Activated T-helper 17 cell treated with anti-CD3 and anti-CD28 coated beads, Interleukin-2, amount 50 U/mL, for 72 hours (primary cell): ENCODE measurements around the gene SH3RF2. TPM values are rescaled to one million over a fixed set of nuclear protein-coding genes. Genes with fewer than 3 reads are reported as not detected.

ENCODE experiments used
- ATAC-seq: fragments of 150-1000 bp; cut with Tn5 transposase; replicated peaks from 2 replicates; pipeline ENCODE4 v1.10.0; 2021; ENCODE audit warnings: mild to moderate bottlenecking, moderate library complexity
- H3K27ac Mint-ChIP-seq: one replicate; pipeline ENCODE4 v1.8.0; 2022; ENCODE audit warnings: mixed read lengths
- H3K27me3 Mint-ChIP-seq: one replicate; pipeline ENCODE4 v1.8.0; 2022; ENCODE audit warnings: mixed read lengths
- H3K36me3 Mint-ChIP-seq: one replicate; pipeline ENCODE4 v1.8.0; 2022; ENCODE audit warnings: low read depth, mild to moderate bottlenecking, mixed read lengths
- H3K4me1 Mint-ChIP-seq: one replicate; pipeline ENCODE4 v1.8.0; 2022; ENCODE audit warnings: mixed read lengths
- H3K4me3 Mint-ChIP-seq: one replicate; pipeline ENCODE4 v1.8.0; 2022; ENCODE audit warnings: mild to moderate bottlenecking, mixed read lengths
- H3K9me3 Mint-ChIP-seq: one replicate; pipeline ENCODE4 v1.8.0; 2022; ENCODE audit warnings: mixed read lengths
- total RNA-seq, 2 donors: library from RNA; stranded (reverse); gene quantifications; one replicate each; pipeline ENCODE4 v1.2.3, GENCODE V29; 2022

The SH3RF2 gene
- total RNA-seq, 2 donors from 2014 or later = 0.80 TPM; not detected in 1

DNA sequence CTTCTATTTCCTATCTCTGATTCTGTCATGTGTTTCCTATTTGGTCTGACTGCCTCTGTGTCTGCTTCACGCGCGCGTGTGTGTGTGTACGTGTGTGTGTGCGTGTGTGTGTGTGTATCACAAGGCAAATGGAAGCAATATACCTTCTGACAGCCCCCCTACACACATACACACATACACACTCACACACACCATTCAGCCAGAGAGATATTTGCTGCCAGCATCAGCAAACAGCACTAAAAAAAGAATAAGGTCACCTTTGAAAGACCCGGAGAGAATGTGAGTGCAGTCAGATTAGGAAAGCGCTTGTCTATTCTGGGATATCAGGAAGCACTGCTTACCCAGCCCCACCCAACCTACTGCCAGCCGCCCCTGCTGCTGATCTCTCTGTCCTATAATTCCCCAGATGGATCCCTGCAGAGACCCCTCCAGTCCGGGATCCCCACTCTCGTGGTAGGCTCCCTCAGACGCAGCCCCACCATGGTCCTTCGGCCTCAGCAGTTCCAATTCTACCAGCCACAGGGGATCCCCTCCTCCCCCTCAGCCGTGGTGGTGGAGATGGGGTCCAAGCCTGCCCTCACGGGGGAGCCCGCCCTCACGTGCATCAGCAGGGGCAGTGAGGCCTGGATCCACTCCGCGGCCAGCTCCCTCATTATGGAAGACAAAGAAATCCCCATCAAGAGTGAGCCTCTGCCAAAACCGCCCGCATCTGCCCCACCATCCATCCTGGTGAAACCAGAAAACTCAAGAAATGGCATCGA lies 123.3 kb downstream of the SH3RF2 start:
- Mint-ChIP-seq H3K27ac (no peak overlapping the region), H3K36me3 (no peaks in the 10 kb centered on the region), H3K9me3 (no peaks in the 10 kb centered on the region), H3K4me1 (no peaks in the 10 kb centered on the region), H3K27me3 (peaks cover 9% of the 10 kb centered on the region), H3K4me3 (no peak overlapping the region)
- ATAC-seq = no peak

DNA sequence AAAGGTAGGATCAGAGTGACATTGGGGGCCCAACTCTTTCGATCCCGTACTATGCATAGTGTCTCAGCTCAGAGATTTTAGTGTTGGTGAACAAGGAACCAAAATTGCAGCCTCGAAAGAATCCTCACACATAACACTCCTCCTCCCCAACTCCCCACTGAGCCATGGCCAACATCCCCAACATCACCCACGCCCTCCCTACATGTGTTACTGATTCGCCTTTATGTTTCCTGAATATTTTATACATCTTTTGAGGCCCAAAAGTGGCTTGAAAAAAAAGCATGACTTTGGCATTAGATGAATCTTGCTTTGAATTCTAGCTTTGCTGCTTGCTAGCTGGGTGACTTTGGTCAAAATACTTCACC lies 123.8 kb downstream of the SH3RF2 start:
- no peak overlapping the region for H3K27ac Mint-ChIP-seq
- no peak for ATAC-seq
- no peaks in the 10 kb centered on the region for H3K9me3 Mint-ChIP-seq
- H3K27me3 Mint-ChIP-seq = peaks cover 9% of the 10 kb centered on the region
- no peak overlapping the region for H3K4me3 Mint-ChIP-seq
- no peaks in the 10 kb centered on the region for H3K4me1 Mint-ChIP-seq
- no peaks in the 10 kb centered on the region for H3K36me3 Mint-ChIP-seq

DNA sequence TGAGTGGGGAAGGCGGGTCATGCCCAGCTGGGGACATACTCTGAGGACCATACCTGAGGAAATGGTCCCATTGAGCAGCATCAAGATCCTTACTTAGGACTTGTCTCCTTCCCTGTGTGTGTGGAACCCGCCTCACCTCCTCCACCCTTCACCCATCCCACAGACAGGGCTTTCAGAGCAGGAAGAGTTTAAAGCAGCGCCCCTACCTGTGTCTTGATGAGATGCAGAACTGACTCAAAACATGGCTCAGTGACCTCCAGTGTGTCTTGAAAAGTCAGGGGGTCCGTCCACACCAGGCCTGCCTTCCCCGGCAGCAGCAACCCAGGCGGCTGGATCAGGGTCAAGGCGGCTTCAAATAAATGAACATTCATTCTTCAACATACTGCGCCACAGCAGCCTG lies 130.6 kb downstream of the SH3RF2 start:
- Mint-ChIP-seq H3K27me3 (peaks cover 6% of the 10 kb centered on the region), H3K9me3 (no peaks in the 10 kb centered on the region), H3K27ac (no peak overlapping the region), H3K4me3 (no peak overlapping the region), H3K4me1 (no peaks in the 10 kb centered on the region), H3K36me3 (no peaks in the 10 kb centered on the region)
- ATAC-seq = no peak

DNA sequence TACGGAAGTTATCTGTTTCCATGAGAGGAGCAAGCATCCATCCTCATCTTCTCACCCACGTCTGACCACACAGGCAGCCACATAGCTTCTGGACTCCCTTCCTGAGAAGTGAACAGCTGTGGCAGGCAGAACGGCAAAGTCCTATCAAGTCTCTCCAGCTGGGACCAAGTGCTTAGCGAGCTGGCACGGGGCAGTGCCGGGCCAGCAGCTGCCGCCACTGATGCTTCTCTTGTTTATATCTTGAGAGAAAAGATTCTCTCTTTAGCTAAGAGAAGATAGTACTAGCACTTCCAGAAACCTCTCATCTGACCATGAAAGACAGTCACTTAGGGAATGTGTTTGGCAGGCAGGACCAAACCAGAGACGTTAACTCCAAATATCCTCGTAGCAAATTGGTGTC lies 131.8 kb downstream of the SH3RF2 start:
- no peak overlapping the region for H3K4me3 Mint-ChIP-seq
- H3K27ac Mint-ChIP-seq = no peak overlapping the region
- H3K27me3 Mint-ChIP-seq = peaks cover 6% of the 10 kb centered on the region
- H3K36me3 Mint-ChIP-seq = no peaks in the 10 kb centered on the region
- no peak for ATAC-seq
- no peaks in the 10 kb centered on the region for H3K9me3 Mint-ChIP-seq
- no peaks in the 10 kb centered on the region for H3K4me1 Mint-ChIP-seq

GRCh38 chr5:146068977-146069779 lies 132.8 kb downstream of the SH3RF2 start:
- no peak for ATAC-seq
- no peaks in the 10 kb centered on the region for H3K9me3 Mint-ChIP-seq
- H3K27ac Mint-ChIP-seq = no peak overlapping the region
- no peaks in the 10 kb centered on the region for H3K36me3 Mint-ChIP-seq
- no peak overlapping the region for H3K4me3 Mint-ChIP-seq
- peaks cover 6% of the 10 kb centered on the region for H3K27me3 Mint-ChIP-seq
- no peaks in the 10 kb centered on the region for H3K4me1 Mint-ChIP-seq

DNA sequence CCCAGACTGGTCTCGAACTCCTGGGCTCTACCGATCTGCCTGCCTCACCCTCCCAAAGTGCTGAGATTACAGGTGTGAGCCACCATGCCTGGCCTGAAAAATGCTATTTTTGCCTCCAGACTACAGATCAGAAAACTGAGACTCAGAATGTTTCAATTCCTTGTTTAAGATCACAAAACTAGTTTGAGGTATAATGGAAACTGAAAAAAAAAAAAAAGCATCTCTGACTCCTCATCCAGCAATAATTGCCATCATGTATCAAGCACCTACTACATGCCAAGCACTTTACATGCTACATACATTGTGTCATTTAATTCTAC lies 133.4 kb downstream of the SH3RF2 start:
- H3K9me3 Mint-ChIP-seq = no peaks in the 10 kb centered on the region
- H3K36me3 Mint-ChIP-seq = no peaks in the 10 kb centered on the region
- no peak overlapping the region for H3K27ac Mint-ChIP-seq
- ATAC-seq = no peak
- no peaks in the 10 kb centered on the region for H3K4me1 Mint-ChIP-seq
- H3K4me3 Mint-ChIP-seq = no peak overlapping the region
- peaks cover 6% of the 10 kb centered on the region for H3K27me3 Mint-ChIP-seq

- no peaks in the 10 kb centered on the region for H3K36me3 Mint-ChIP-seq
- no peak overlapping the region for H3K27ac Mint-ChIP-seq
- H3K4me1 Mint-ChIP-seq = no peaks in the 10 kb centered on the region
- no peak overlapping the region for H3K4me3 Mint-ChIP-seq
- ATAC-seq = no peak
- H3K9me3 Mint-ChIP-seq = no peaks in the 10 kb centered on the region
- H3K27me3 Mint-ChIP-seq = peaks cover 6% of the 10 kb centered on the region
These were observed 134.4 kb downstream of the SH3RF2 start for GRCh38 chr5:146070746-146071145.

DNA sequence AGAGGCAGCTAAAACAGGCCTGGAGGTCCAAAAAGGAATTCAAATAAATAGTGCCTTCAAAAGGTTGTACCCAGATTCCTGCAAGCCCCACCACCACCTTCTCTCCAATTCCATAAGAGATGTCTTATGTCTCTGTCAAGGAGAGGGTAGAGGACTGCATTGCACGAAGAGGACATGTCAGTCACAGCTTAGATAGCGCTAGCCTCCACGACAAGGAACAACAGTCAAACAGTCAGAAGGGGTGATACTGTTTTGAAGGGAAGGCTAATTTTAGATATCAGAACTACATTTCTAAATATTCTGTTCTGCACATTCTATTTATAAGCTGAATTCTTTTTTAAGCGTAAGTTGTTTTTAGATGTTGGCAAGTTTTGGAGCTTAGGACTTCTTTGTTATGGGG lies 134.8 kb downstream of the SH3RF2 start:
- ATAC-seq = no peak
- no peaks in the 10 kb centered on the region for H3K36me3 Mint-ChIP-seq

GRCh38 chr5:146072595-146072994 lies 136.2 kb downstream of the SH3RF2 start:
- Mint-ChIP-seq H3K4me1 (no peaks in the 10 kb centered on the region), H3K9me3 (no peaks in the 10 kb centered on the region), H3K4me3 (no peak overlapping the region), H3K27ac (no peak overlapping the region), H3K36me3 (no peaks in the 10 kb centered on the region), H3K27me3 (peaks cover 6% of the 10 kb centered on the region)
- no peak for ATAC-seq

More for the DNA sequence above, 134.8 kb downstream of the SH3RF2 start:
- Mint-ChIP-seq H3K27me3 (peaks cover 6% of the 10 kb centered on the region), H3K4me1 (no peaks in the 10 kb centered on the region), H3K9me3 (no peaks in the 10 kb centered on the region), H3K4me3 (no peak overlapping the region), H3K27ac (no peak overlapping the region)

DNA sequence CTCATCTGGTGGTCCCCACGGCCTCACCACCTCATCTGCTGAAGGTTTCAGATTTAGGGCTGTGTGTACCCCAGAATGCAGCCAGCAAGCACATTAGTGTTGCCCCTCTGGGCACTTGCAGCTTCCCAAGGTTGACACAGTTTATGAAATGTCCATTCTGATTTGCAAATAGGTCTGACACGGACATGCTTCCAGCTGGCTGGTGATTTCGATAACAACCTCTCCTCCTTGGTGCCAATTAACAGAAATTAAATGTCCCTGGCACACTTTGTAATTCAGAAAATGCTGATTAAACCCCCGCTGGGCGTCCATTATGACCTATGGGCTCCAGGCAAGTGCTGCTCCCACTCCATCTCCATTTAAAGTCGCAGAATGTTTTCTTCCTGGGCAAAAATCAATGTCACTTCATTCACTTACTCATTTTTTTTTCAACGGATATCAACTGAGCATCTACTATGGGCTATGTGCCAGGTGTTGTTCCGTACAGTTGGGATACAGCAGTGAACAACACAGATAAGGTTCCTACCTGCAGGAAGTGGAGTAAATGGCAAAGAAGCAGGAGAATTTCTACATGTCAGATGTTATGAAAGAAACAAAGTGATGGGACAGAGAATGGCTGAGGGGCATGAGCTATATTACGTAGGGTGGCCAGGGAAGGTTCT lies 137.0 kb downstream of the SH3RF2 start:
- no peak for ATAC-seq
- Mint-ChIP-seq H3K4me1 (no peaks in the 10 kb centered on the region), H3K27me3 (peaks cover 6% of the 10 kb centered on the region), H3K4me3 (no peak overlapping the region), H3K27ac (no peak overlapping the region), H3K9me3 (no peaks in the 10 kb centered on the region), H3K36me3 (no peaks in the 10 kb centered on the region)

- Mint-ChIP-seq H3K36me3 (no peaks in the 10 kb centered on the region), H3K9me3 (no peaks in the 10 kb centered on the region), H3K4me3 (no peak overlapping the region), H3K4me1 (peaks cover 8% of the 10 kb centered on the region), H3K27me3 (peaks cover 3% of the 10 kb centered on the region), H3K27ac (no peak overlapping the region)
- no peak for ATAC-seq
These were observed 139.7 kb downstream of the SH3RF2 start for GRCh38 chr5:146076028-146076427.

DNA sequence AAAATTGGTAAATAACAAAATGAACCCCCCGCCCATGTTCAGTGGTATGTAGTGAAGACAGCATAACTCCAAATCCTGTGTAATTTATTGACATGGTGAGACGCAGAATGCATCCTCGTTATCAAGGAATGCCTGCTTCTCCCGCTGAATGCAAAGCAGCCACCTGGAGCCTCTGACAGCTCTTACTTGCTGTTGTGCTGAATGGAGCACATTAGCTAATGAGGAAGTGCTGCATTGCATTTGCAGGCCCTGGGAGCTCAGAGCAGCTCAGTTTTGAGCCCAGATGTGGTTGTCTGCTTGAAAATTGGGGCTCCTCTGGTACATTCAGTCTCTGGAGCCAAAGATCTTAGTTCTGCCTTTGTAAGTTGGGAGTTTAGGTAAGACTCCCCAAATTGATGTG lies 140.1 kb downstream of the SH3RF2 start:
- H3K4me1 Mint-ChIP-seq = peaks cover 8% of the 10 kb centered on the region
- no peaks in the 10 kb centered on the region for H3K36me3 Mint-ChIP-seq
- H3K4me3 Mint-ChIP-seq = no peak overlapping the region
- H3K27ac Mint-ChIP-seq = no peak overlapping the region
- peaks cover 5% of the 10 kb centered on the region for H3K27me3 Mint-ChIP-seq
- no peaks in the 10 kb centered on the region for H3K9me3 Mint-ChIP-seq
- no peak for ATAC-seq

GRCh38 chr5:146078566-146078965 lies 142.2 kb downstream of the SH3RF2 start:
- Mint-ChIP-seq H3K4me3 (no peak overlapping the region), H3K4me1 (peaks cover 8% of the 10 kb centered on the region), H3K27me3 (peaks cover 8% of the 10 kb centered on the region), H3K36me3 (no peaks in the 10 kb centered on the region), H3K9me3 (no peaks in the 10 kb centered on the region), H3K27ac (no peak overlapping the region)
- no peak for ATAC-seq

DNA sequence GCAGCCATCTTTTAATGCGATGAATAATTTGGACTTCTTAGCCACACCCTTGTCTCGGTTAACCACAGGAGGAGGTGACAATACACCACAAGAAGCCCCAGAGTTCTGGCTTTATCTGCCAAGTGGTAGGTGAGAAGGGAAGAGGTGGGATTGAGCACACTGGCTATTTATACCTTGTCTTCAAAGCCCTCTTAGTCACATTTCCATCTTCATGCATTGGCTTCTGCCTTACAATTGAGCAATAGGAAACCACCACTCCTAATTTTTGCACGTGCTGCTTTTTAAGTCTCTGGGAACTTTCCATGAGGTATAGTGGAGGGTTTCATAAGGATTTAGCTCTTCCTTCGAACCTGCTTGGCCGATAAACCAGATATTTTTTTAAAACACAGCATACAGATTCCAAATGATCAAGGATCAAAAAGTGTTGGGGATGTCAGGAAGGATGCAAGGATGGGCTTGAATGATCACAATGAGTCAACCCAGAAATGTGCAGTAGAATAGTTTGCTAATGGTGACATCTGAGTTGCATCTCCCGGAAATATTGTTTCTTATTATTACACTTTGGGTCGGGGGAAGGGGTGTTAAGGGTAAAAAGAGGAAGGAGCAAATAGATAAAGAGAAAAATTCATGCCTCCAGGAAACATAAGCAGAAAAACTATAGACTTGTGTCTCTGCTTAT lies 143.5 kb downstream of the SH3RF2 start:
- ATAC-seq = peak; percentile 39
- H3K4me1 Mint-ChIP-seq = peaks cover 8% of the 10 kb centered on the region

More for the DNA sequence above, 143.5 kb downstream of the SH3RF2 start:
- Mint-ChIP-seq H3K4me3 (no peak overlapping the region), H3K27me3 (peaks cover 8% of the 10 kb centered on the region), H3K27ac (no peak overlapping the region), H3K9me3 (no peaks in the 10 kb centered on the region), H3K36me3 (no peaks in the 10 kb centered on the region)
